ENCODE measurements around the gene USH1G. TPM values are rescaled to one million over a fixed set of nuclear protein-coding genes. Genes with fewer than 3 reads are reported as not detected.
"Not testable (repeated sequence)": the region's sequence is repeated elsewhere in the genome, so short reads cannot be mapped to it uniquely, and the experiment has no call there.

The USH1G gene
- total and polyA plus RNA-seq, 2 donors: 0.16 to 0.53 TPM

DNA sequence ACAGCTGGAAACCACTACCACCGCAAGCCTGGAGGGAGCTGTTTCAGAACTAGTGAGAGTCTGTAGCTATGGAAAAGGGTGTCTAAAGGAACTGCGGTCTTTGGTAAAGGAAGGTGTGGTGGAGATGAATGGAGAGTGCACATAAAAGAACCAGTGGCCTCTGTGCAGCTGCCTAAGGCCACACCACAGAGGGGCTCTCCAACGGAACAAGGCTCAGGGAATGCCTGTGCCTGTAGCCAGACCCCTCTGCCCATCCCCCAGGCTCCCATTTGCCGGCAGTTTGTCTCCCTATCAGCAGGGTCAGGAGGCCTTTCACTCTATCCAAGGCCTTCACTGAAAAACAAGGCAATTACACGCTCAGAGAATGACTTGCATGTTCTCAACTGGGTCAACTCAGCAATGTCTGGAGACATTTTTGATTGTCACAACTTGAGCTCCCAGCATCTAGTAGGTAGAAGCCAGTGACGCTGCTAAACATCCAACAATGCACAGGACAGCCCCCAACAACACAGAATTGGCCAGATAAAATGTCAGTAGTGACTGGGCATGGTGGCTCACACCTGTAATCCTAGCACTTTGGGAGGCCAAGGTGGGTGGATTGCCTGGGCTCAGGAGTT is 47.0 kb downstream of the USH1G start:
- Histone ChIP-seq H3K27ac (ENCODE audit: low read depth) (no peak overlapping the region), H3K4me1 (ENCODE audit: insufficient read depth) (no peaks in the 10 kb centered on the region), H3K36me3 (ENCODE audit: insufficient read depth) (no peaks in the 10 kb centered on the region), H3K4me3 (ENCODE audit: low read depth, low read length) (no peak overlapping the region)
- no peak for DNase-seq (ENCODE audit: extremely low spot score)
- 47% methylated on average over 6 of the region's 6 CpGs for WGBS

DNA sequence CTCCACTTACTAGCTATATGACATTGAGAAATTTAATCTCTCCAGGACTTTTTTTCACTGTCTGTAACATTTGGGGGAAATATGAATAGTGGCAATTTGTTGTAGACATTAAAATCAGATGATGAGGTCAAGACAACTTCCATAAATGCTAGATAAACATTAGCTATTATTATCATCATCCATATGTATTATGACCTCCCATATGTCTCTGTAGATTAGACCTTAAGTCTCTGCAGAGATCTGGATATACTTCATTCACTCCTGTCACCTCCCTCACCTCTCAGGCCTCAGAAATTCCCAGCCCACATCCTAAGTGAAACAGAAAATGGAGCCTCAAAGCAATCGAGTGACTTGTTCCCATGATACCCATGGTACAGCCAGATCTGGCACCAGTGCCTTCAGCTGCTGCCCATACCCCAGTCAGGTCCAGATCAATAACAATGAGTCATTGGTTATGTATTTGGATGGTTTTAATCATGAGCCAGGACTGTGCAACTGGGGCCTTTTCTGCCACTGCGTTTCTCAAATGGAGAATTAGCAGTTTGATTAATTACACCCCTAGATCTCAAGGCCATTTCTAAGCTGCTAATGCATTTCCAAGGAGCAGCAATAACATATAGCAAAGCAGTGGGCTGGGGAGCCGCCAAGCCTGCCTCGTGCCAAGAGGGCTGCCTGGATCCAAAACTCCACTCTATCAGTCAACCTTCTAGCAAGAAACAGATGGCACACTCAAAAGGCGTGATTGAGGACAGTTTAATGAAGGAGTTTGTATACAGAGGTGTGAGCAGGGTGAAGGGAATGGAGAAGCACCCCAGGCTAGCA is 47.7 kb downstream of the USH1G start:
- no peak for DNase-seq (ENCODE audit: extremely low spot score)
- no peak overlapping the region for H3K4me3 ChIP-seq (ENCODE audit: low read depth, low read length)
- WGBS: 66% methylated on average over 5 of the region's 5 CpGs

DNA sequence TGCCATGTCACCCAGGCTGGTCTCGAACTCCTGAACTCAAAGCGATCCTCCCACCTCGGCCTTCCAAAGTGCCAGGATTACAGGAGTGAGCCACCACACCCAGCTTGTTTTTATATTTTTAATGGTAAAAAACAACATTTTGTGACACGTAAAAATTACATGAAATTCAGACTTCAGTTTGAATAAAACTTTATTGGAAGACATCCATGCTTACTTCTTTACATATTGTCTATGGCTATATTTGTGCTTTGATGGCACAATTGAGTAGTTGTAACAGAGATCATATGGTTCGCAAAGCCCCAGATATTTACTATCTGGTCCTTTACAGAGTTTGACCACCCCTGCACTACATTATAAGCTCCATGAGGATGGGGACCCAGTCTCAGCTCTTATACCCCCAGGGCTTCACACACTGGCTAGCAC is 48.4 kb downstream of the USH1G start:
- 98% methylated on average over 5 of the region's 5 CpGs for WGBS
- no peaks in the 10 kb centered on the region for H3K4me1 ChIP-seq (ENCODE audit: insufficient read depth)
- H3K36me3 ChIP-seq (ENCODE audit: insufficient read depth): no peaks in the 10 kb centered on the region
- H3K27ac ChIP-seq (ENCODE audit: low read depth): no peak overlapping the region
- no peak overlapping the region for H3K4me3 ChIP-seq (ENCODE audit: low read depth, low read length)
- no peak for DNase-seq (ENCODE audit: extremely low spot score)

More for the DNA sequence above, 47.7 kb downstream of the USH1G start:
- no peaks in the 10 kb centered on the region for H3K36me3 ChIP-seq (ENCODE audit: insufficient read depth)
- no peak overlapping the region for H3K27ac ChIP-seq (ENCODE audit: low read depth)
- H3K4me1 ChIP-seq (ENCODE audit: insufficient read depth): no peaks in the 10 kb centered on the region

DNA sequence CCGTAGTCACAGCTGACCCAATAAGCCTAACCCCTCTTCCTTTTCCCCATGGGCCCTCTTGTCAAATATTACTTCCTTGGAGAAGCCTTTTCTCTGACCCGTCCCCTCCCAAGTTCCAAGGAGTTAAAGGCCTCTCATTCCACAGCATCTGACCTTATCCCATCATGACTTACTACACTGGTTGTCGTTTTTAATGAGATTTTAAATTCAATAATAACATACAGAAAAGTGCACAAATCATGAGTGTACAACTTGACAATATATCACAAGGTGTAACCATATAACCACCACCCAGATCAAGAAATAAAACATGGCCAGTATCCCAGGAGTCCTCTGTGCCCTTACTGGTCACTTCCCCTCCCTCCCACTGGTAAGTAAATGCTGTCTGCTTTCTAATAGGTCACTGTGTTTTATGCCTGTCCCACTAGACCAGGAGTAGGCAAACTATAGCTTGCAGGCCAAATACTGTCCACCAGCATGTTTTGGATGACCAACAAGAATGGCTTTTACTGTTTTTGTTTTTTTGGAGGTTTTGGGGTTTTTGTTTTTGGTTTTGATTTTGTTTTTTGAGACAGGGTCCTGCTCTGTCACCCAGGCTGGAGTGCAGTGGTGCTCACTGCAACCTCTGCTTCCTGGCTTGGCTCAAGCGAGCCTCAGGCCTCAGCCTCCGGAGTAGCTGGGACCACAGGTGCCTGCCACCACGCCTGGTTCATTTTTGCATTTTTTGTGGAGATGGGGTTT is 49.0 kb downstream of the USH1G start:
- no peaks in the 10 kb centered on the region for H3K4me1 ChIP-seq (ENCODE audit: insufficient read depth)
- H3K27ac ChIP-seq (ENCODE audit: low read depth): no peak overlapping the region
- DNase-seq (ENCODE audit: extremely low spot score): no peak
- peak overlapping the region; percentile 41 for H3K4me3 ChIP-seq (ENCODE audit: low read depth, low read length)
- H3K36me3 ChIP-seq (ENCODE audit: insufficient read depth): no peaks in the 10 kb centered on the region
- WGBS: 63% methylated on average over 6 of the region's 6 CpGs

DNA sequence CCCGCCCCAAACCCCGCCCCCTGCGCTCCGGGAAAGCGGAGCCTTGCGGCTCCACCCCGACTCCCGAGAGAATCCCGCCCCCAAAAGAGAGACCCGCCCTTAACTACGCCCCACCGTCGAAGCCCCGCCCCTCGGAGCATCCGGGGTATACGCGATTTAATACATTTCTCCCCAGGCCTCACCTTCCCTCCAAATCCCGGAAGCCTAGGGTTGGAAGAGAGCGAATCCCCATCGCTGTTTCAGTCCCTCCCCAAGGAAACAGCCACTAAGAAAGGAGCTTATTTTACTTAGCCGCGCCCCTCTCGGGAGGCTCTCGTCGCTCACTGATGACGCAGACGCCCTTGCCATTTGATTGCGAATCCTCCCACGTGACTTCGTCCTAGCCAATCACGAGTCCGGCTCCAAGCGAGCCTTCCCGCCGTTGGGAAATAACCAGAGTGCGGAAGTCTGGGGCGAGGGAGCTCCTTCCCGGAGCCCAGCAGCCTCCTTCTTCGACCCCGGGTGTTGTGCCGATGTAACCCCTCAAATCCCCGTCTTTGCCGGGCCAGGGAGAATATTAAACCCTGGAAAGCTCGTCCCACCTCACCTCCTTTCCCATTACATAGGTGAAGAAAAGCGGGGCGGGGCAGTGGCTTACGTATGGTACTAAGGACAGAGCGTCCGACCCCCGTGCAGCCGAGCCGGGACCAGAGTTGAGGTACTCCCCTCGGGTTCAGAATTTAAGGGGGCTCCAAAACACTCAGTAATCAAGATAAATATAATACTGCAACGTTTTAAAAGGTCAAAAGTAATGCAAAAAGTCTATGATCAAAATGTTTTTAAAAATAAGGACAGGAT is 49.8 kb downstream of the USH1G start:
- no peaks in the 10 kb centered on the region for H3K4me1 ChIP-seq (ENCODE audit: insufficient read depth)
- H3K36me3 ChIP-seq (ENCODE audit: insufficient read depth): no peaks in the 10 kb centered on the region
- H3K4me3 ChIP-seq (ENCODE audit: low read depth, low read length): peak overlapping the region; percentile 41
- DNase-seq (ENCODE audit: extremely low spot score): peak; percentile 100
- under 1% methylated on average over 55 of the region's 55 CpGs for WGBS
- H3K27ac ChIP-seq (ENCODE audit: low read depth): peak overlapping the region; percentile 92

DNA sequence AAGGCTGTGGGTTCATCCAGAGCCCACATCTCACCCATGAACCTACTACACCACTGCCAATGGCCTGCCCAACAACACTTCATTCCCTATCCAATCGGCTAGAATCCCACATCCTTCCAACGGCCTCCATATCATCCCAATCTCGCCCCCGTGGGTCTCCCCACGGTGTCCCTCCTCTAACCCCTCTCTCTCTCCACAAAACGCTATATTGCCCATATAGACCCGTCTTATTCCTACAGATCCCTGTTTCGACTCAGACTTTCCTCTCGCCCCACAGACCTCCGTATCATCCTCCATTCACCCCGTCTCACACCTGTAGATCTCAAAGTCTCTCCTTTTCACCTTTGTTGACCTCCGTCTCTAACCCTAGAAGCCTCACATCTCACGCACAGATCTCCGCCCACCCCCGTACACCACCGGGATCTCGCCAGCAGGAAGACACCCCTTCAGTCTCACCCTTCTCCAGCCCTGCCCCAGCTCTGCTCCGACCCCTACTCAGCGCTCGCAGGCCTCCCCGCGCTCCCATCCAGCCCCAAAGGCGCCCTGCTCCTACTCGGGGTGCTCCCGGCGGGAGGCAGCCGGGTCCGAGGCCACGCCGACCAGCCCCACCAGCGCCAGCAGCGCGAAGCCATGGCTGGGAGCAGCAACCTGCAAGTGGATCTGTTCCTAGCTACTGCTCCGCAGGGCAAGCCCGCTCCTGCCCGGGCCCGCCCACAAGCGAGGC is 50.6 kb downstream of the USH1G start, which contains the start of gene FDXR:
Gene FDXR, minus strand, starts transcription at position 682 of the 724 bp plus-strand sequence. Its CDS starts 50 bp downstream, at position 632.
- H3K4me1 ChIP-seq (ENCODE audit: insufficient read depth): no peaks in the 10 kb centered on the region
- WGBS: 5% methylated on average over 38 of the region's 38 CpGs
- no peaks in the 10 kb centered on the region for H3K36me3 ChIP-seq (ENCODE audit: insufficient read depth)
- peak within 1 kb of the TSS; percentile 92 for H3K27ac ChIP-seq (ENCODE audit: low read depth)
- DNase-seq (ENCODE audit: extremely low spot score): no peak
- peak within 1 kb of the TSS; percentile 52 for H3K4me3 ChIP-seq (ENCODE audit: low read depth, low read length)

DNA sequence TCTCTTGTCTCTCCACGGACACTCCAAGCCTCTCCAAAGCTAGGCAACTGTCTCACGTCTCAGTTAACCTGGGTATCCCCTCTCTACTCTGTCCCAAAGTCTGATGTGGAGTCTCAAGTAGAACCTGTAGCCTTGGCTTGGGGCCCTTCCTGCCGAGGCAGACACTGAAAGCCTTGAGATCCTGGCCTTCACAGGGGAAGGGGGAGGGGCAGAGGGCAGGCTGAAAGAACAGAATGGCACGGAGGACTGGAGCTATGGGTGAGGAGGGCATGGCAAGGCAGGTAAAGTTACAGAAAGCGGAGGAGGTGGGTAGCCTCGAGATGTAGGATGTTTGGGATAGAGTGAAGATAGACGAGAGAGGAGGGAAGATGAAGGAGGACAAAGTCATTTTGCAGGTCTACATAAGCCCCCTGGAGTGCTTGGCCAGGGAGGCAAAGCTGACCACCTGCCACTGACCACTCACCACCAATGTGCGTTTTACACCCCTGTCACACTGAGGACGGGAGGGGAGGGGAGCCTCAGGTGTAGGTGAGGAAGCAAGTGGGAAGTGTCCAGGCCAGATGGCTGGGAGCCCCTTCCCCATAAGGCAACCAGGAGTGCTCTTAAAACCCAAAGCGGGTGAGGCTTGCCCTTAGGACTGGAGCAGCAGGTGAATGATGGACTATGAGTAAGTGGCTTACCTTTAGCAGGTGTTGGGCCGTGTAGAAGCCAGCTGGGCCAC is 51.5 kb downstream of the USH1G start:
- no peak overlapping the region for H3K27ac ChIP-seq (ENCODE audit: low read depth)
- 80% methylated on average over 11 of the region's 11 CpGs for WGBS
- H3K4me3 ChIP-seq (ENCODE audit: low read depth, low read length): no peak overlapping the region
- DNase-seq (ENCODE audit: extremely low spot score): no peak
- H3K36me3 ChIP-seq (ENCODE audit: insufficient read depth): no peaks in the 10 kb centered on the region
- no peaks in the 10 kb centered on the region for H3K4me1 ChIP-seq (ENCODE audit: insufficient read depth)

DNA sequence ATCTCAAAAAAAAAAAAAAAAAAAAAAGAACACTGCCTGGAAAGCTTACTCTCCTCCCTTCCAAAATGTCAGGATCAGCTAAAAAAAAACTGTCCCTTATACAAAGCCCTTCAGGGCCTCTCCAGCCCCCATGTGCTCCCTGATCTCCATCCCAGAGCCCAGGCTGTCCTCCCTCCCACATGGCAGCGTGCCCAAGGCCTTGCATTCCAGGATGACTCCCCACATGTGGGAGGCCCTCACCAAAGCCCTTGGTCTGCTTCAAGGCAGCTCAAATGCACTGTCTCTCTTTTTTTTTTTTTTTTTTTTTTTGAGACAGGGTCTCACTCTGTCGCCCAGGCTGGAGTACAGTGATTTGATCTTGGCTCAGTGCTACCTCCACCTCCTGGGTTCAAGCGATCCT is 52.5 kb downstream of the USH1G start:
- Histone ChIP-seq H3K36me3 (ENCODE audit: insufficient read depth) (no peaks in the 10 kb centered on the region), H3K4me1 (ENCODE audit: insufficient read depth) (no peaks in the 10 kb centered on the region), H3K27ac (ENCODE audit: low read depth) (no peak overlapping the region), H3K4me3 (ENCODE audit: low read depth, low read length) (no peak overlapping the region)
- WGBS: 80% methylated on average over 3 of the region's 3 CpGs
- no peak for DNase-seq (ENCODE audit: extremely low spot score)

DNA sequence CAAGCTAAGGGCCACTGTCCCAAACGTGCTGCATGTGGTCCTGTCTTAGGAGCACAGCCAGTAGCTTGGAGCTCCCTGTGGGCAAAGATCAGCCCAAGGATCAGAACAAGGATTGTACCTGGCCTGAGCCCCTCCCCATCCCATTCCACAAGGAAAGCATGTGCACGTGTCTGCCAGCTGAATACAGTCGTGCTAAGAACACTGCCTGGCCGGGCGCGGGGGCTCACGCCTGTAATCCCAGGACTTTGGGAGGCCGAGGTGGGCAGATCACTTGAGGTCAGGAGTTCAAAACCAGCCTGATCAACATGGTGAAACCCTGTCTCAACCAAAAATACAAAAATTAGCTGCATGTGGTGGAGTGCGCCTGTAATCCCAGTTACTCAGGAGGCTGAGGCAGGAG is 53.0 kb downstream of the USH1G start:
- H3K27ac ChIP-seq (ENCODE audit: low read depth); H3K36me3 ChIP-seq (ENCODE audit: insufficient read depth); H3K4me1 ChIP-seq (ENCODE audit: insufficient read depth); H3K4me3 ChIP-seq (ENCODE audit: low read depth, low read length); DNase-seq (ENCODE audit: extremely low spot score): not testable (repeated sequence)
- WGBS: 91% methylated on average over 9 of the region's 9 CpGs

DNA sequence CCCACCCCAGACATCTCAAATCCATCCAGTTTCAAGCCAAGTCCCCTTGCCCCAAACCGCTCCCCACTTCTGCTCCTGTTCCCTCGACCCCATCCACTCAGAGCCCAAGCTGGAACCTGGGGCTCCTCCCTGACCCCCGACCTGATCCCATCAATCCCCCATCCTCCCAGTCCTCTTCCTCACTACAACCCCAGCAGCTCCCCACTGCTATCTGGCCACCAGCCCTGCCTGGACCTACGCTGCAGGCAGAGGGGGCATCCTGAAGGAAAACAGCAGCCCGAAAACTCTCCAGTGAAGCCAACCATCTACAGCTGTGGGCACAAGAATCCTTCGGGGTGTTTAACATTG is 54.2 kb downstream of the USH1G start:
- Histone ChIP-seq H3K36me3 (ENCODE audit: insufficient read depth) (no peaks in the 10 kb centered on the region), H3K27ac (ENCODE audit: low read depth) (no peak overlapping the region), H3K4me1 (ENCODE audit: insufficient read depth) (no peaks in the 10 kb centered on the region), H3K4me3 (ENCODE audit: low read depth, low read length) (no peak overlapping the region)
- 89% methylated on average over 6 of the region's 6 CpGs for WGBS
- no peak for DNase-seq (ENCODE audit: extremely low spot score)

DNA sequence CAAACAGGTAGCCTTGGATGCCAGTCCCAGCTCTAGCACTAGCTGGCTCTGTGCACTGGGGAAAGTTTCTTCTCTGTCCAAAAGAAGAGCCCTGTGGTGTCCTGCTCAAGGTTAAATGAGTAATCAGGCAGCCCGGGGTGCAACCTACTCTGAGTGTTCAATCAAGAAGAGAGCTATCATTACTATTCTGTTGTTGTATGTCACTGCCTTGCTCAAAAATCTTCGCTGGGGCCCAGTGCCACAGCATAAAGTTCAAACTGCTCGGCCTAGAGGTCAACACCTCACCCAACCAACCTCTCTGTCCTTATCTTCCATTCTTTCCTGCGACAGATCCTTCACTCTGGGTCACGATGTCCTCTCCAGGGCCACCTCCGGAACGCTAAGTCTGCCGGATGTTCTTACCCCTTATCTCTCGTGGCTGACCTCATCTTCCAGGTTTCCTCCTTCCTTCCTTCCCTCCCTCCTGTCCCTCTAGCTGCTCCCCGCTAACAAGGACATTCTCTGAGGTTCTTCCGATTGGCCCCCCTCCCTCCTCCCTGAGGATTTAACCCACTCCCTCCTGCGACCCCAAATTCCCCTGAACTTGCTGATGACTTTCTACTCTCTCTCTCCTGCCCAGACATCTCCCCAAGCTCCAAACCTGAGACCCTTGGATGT is 54.7 kb downstream of the USH1G start:
- DNase-seq (ENCODE audit: extremely low spot score): no peak
- Histone ChIP-seq H3K27ac (ENCODE audit: low read depth) (no peak overlapping the region), H3K4me1 (ENCODE audit: insufficient read depth) (no peaks in the 10 kb centered on the region), H3K36me3 (ENCODE audit: insufficient read depth) (no peaks in the 10 kb centered on the region), H3K4me3 (ENCODE audit: low read depth, low read length) (no peak overlapping the region)
- 73% methylated on average over 12 of the region's 12 CpGs for WGBS

Measured in urinary bladder (tissue), 4 donors.